Renal pelvis (tissue), 3 donors: ENCODE measurements around the gene ZNF528. TPM values are rescaled to one million over a fixed set of nuclear protein-coding genes. Genes with fewer than 3 reads are reported as not detected.

Source experiments
- polyA plus RNA-seq, 3 donors: library from polyadenylated mRNA; unstranded; fragments of 120-200 nt; gene quantifications; one replicate each; pipeline ENCODE4 v1.2.1, GENCODE V29; 2013; ENCODE audit not compliant: insufficient read length in 3 of 3

The ZNF528 gene
- polyA plus RNA-seq, 3 donors, result 28.0 to 62.6 (median 51.5) TPM

Other genes with a start within 250 kb of the ZNF528 start
- 10 to 100 TPM; 14.0 to 20.1 (median 18.9) TPM for gene ZNF836, start 226.2 kb upstream of the ZNF528 start, polyA plus RNA-seq
- 100 to 1,000 TPM; 435 to 499 (median 492) TPM for gene PPP2R1A, start 207.8 kb upstream of the ZNF528 start, polyA plus RNA-seq
- 10 to 100 TPM; 16.9 to 23.5 (median 18.7) TPM for gene ZNF766, start 128.3 kb upstream of the ZNF528 start, polyA plus RNA-seq
- 10 to 100 TPM; 15.9 to 16.5 (median 16.4) TPM for gene ZNF480, start 100.7 kb upstream of the ZNF528 start, polyA plus RNA-seq
- 10 to 100 TPM; 11.2 to 13.4 (median 11.4) TPM for gene ZNF610, start 61.6 kb upstream of the ZNF528 start, polyA plus RNA-seq
- 10 to 100 TPM; 20.1 to 30.0 (median 25.4) TPM for gene ZNF880, start 27.9 kb upstream of the ZNF528 start, polyA plus RNA-seq
- gene ZNF534, start 31.3 kb downstream of the ZNF528 start, polyA plus RNA-seq, result 1 to 10 TPM in 1 of 3 donors, under 1 TPM in 2; 0.27 to 1.2 (median 0.43) TPM
- gene ZNF578, start 55.7 kb downstream of the ZNF528 start, polyA plus RNA-seq, result 1 to 10 TPM; 5.6 to 8.6 (median 5.7) TPM
- gene ZNF808, start 129.8 kb downstream of the ZNF528 start, polyA plus RNA-seq, result 10 to 100 TPM in 2 of 3 donors, 1 to 10 TPM in 1; 8.4 to 25.7 (median 18.9) TPM
- 10 to 100 TPM; 12.5 to 22.2 (median 20.3) TPM for gene ZNF701, start 172.4 kb downstream of the ZNF528 start, polyA plus RNA-seq
- 100 to 1,000 TPM in 1 of 3 donors, 10 to 100 TPM in 2; 51.0 to 118 (median 81.5) TPM for gene ZNF83, start 240.5 kb downstream of the ZNF528 start, polyA plus RNA-seq